Liver (tissue), 3 donors: ENCODE data around the gene SHMT2.

Experiments used
- EGR1 ChIP-seq, 2 donors: IDR thresholded peaks; 2 replicates each; pipeline ENCODE4 v1.6.1; 2016 to 2018; ENCODE audit warnings: antibody characterized with exemption in 2 of 2, low read depth in 2 of 2
- GABPA ChIP-seq, 2 donors: IDR thresholded peaks in 1 of 2; conservative IDR thresholded peaks in 1 of 2; 2 replicates each; pipeline ENCODE4 v1.6.1; 2016; ENCODE audit warnings: antibody characterized with exemption in 2 of 2, mild to moderate bottlenecking in 1 of 2, moderate library complexity in 1 of 2
- RAD21 ChIP-seq, 2 donors: IDR thresholded peaks; 2 replicates each; pipeline ENCODE4 v1.6.1; 2016; ENCODE audit warnings: antibody characterized with exemption in 2 of 2, mild to moderate bottlenecking in 2 of 2
- TF ChIP-seq, protein P1 (sequence below): fragments of 150-350 bp; IDR thresholded peaks from 2 replicates; pipeline ENCODE4 v1.5.1; 2017; ENCODE audit warnings: improper control_type of control experiment, low read depth, low read length; ENCODE audit not compliant: missing input control
- TF ChIP-seq, protein P2 (sequence below): IDR thresholded peaks from 2 replicates; pipeline ENCODE4 v1.6.1; 2016; ENCODE audit warnings: antibody characterized with exemption
- TF ChIP-seq, protein P3 (sequence below): IDR thresholded peaks from 2 replicates; pipeline ENCODE4 v1.6.1; 2016; ENCODE audit warnings: antibody characterized with exemption
- TF ChIP-seq, protein P4 (sequence below): IDR thresholded peaks from 2 replicates; pipeline ENCODE4 v1.6.1; 2016; ENCODE audit warnings: antibody characterized with exemption
- donor health status: healthy.
- donor health status: healthy.

DNA sequence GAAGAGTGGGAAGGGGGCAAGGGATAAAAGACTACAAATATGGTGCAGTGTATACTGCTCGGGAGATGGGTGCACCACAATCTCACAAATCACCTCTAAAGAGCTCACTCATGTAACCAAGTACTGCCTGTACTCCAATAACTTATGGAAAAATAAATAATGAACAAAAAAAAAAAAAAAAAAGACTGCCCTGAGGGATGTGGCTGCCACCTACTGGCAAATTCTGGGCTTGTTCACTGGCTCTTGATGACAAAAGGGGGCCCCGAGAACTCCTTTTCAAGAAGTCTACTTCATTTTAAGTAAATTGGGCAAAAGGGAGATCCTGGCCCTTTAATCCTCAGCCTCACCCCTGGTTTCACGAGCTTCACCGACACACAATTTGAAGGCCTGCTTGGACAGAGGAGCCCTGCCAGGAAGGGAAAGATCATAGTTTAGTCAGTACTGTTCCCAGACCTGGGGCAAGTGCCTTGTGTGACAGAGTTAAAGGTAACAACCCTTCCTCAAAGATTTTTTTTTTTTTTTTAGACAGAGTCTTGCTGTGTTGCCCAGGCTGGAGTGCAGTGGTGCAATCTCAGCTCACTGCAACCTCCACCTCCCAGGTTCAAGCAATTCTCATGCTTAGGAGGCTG, 47.5 kb downstream of the SHMT2 start:
- TF ChIP-seq, protein P1, sequence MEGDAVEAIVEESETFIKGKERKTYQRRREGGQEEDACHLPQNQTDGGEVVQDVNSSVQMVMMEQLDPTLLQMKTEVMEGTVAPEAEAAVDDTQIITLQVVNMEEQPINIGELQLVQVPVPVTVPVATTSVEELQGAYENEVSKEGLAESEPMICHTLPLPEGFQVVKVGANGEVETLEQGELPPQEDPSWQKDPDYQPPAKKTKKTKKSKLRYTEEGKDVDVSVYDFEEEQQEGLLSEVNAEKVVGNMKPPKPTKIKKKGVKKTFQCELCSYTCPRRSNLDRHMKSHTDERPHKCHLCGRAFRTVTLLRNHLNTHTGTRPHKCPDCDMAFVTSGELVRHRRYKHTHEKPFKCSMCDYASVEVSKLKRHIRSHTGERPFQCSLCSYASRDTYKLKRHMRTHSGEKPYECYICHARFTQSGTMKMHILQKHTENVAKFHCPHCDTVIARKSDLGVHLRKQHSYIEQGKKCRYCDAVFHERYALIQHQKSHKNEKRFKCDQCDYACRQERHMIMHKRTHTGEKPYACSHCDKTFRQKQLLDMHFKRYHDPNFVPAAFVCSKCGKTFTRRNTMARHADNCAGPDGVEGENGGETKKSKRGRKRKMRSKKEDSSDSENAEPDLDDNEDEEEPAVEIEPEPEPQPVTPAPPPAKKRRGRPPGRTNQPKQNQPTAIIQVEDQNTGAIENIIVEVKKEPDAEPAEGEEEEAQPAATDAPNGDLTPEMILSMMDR: peak; percentile 57
- TF ChIP-seq, protein P2, sequence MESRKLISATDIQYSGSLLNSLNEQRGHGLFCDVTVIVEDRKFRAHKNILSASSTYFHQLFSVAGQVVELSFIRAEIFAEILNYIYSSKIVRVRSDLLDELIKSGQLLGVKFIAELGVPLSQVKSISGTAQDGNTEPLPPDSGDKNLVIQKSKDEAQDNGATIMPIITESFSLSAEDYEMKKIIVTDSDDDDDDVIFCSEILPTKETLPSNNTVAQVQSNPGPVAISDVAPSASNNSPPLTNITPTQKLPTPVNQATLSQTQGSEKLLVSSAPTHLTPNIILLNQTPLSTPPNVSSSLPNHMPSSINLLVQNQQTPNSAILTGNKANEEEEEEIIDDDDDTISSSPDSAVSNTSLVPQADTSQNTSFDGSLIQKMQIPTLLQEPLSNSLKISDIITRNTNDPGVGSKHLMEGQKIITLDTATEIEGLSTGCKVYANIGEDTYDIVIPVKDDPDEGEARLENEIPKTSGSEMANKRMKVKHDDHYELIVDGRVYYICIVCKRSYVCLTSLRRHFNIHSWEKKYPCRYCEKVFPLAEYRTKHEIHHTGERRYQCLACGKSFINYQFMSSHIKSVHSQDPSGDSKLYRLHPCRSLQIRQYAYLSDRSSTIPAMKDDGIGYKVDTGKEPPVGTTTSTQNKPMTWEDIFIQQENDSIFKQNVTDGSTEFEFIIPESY: no peak
- TF ChIP-seq GABPA (IDR thresholded peaks at IDR 0.05 in 1 of 2, conservative IDR thresholded peaks at IDR 0.05 in 1 of 2) (no peak), EGR1 (IDR thresholded peaks at IDR 0.05; ENCODE audit: low read depth in 2 of 2) (peak in 1 of 2 donors; percentile 13), RAD21 (IDR thresholded peaks at IDR 0.05) (peak; percentile 76 to 77)
- TF ChIP-seq, protein P3, sequence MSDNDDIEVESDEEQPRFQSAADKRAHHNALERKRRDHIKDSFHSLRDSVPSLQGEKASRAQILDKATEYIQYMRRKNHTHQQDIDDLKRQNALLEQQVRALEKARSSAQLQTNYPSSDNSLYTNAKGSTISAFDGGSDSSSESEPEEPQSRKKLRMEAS: no peak
- TF ChIP-seq, protein P4, sequence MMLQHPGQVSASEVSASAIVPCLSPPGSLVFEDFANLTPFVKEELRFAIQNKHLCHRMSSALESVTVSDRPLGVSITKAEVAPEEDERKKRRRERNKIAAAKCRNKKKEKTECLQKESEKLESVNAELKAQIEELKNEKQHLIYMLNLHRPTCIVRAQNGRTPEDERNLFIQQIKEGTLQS: no peak
